Prostate gland (tissue), 2 donors: ENCODE data around the gene CAMKK2. TPM values are rescaled to one million over a fixed set of nuclear protein-coding genes. Genes with fewer than 3 reads are reported as not detected.

Experiments used
- DNase-seq: peaks from one replicate; pipeline ENCODE4 v3.0.0-alpha.2; 2019; ENCODE audit warnings: low spot score
- H3K27ac ChIP-seq, 2 donors: fragments of 200-600 bp; sonication (generic); 2 replicates each; pipeline ENCODE4 v1.5.1; 2017 to 2019
- H3K27me3 ChIP-seq: fragments of 200-600 bp; sonication (generic); replicated peaks from 2 replicates; pipeline ENCODE4 v1.5.1; 2019; ENCODE audit not compliant: insufficient read depth
- H3K36me3 ChIP-seq, 2 donors: fragments of 200-600 bp; sonication (generic); 1 replicate in 1 of 2; 2 replicates in 1 of 2; pipeline versions ENCODE4 v1.5.1 to v1.8.1; 2017 to 2019
- H3K4me1 ChIP-seq: fragments of 200-600 bp; sonication (generic); replicated peaks from 2 replicates; pipeline ENCODE4 v1.5.1; 2019
- H3K4me3 ChIP-seq, 2 donors: fragments of 200-600 bp; sonication (generic); 2 replicates each; pipeline ENCODE4 v1.5.1; 2017 to 2019
- H3K9me3 ChIP-seq: fragments of 200-600 bp; sonication (generic); 2 replicates; pipeline ENCODE4 v1.5.1; 2017
- POLR2A ChIP-seq: fragments of 450-650 bp; IDR thresholded peaks from one replicate; pipeline ENCODE4 v1.6.1; 2016; ENCODE audit warnings: antibody characterized with exemption, mild to moderate bottlenecking
- POLR2AphosphoS5 ChIP-seq: sonication (generic); formaldehyde crosslinking; IDR thresholded peaks from one replicate; pipeline ENCODE4 v1.6.1; 2017; ENCODE audit warnings: antibody characterized with exemption
- WGBS: methylation state at CpG from one replicate; pipeline ENCODE4 v1.1.5; 2018; 5-methylcytosine and 5-hydroxymethylcytosine counted together
- intact Hi-C: fragments of 100-400 bp; cut with DNase I; formaldehyde crosslinking; loops from one replicate; pipeline ENCODE4 v1.14.2; 2022
- total RNA-seq, 2 donors: library from RNA; depleted of rRNA; stranded (reverse); fragments of >200 nt; gene quantifications; one replicate each; pipeline ENCODE4 v1.1.0, GENCODE V29; 2016
- TF ChIP-seq, protein P1 (sequence below), 4 experiments: fragments of 200-600 bp in 2 of 4; fragments of 450-650 bp in 2 of 4; sonication (generic) in 2 of 4; IDR thresholded peaks; 1 replicate in 3 of 4; 2 replicates in 1 of 4; pipeline ENCODE4 v1.5.1; 2016 to 2019; ENCODE audit warnings: antibody characterized with exemption in 4 of 4, mild to moderate bottlenecking in 2 of 4, moderate library complexity in 2 of 4

Gene CAMKK2
- total RNA-seq, 2 donors from 2014 or later: 26.9 to 52.2 TPM

DNA sequence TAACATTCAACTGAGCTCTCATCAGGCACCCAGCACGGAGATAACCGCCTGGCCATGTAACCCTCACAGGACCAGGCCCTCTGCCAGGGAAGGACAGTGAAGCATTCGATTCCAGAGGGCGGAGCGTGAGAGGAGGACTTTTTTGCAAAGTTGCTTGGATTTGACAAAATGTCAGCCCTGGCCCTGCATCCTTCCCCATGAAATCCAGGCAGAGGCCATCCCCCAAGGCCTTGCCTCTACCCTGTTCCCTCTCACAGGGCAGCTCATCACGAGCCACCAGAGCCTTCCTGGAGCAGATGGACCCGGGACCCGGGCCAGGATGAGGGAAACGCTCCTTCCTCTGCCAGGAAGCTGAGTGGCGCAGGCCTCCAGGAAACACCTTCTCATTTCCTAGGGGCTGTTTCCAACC is 17.0 kb downstream of the CAMKK2 start:
- WGBS: 49% methylated on average over 10 of the region's 10 CpGs
- TF ChIP-seq POLR2AphosphoS5 (no peak), POLR2A (no peak)
- TF ChIP-seq, protein P1, sequence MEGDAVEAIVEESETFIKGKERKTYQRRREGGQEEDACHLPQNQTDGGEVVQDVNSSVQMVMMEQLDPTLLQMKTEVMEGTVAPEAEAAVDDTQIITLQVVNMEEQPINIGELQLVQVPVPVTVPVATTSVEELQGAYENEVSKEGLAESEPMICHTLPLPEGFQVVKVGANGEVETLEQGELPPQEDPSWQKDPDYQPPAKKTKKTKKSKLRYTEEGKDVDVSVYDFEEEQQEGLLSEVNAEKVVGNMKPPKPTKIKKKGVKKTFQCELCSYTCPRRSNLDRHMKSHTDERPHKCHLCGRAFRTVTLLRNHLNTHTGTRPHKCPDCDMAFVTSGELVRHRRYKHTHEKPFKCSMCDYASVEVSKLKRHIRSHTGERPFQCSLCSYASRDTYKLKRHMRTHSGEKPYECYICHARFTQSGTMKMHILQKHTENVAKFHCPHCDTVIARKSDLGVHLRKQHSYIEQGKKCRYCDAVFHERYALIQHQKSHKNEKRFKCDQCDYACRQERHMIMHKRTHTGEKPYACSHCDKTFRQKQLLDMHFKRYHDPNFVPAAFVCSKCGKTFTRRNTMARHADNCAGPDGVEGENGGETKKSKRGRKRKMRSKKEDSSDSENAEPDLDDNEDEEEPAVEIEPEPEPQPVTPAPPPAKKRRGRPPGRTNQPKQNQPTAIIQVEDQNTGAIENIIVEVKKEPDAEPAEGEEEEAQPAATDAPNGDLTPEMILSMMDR (IDR thresholded peaks at IDR 0.05): no peak
- no peak overlapping the region for H3K4me3 ChIP-seq

DNA sequence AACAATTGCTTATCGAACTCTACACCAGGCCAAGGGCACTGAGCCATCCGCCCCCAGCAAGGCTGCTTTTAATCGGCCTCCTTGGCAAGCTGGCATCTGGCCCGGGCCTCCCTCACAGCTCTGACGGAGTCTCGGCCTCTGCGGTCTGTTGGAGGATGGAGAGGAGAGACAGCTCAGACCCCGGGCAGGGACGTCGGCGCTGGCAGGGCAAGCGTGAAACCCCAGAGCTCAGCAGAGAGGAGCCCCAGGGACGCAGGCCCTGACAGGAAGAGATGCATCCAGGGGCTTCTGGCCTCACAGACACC is 17.5 kb downstream of the CAMKK2 start:
- no peak for DNase-seq
- H3K27me3 ChIP-seq: no peaks in the 10 kb centered on the region
- H3K4me3 ChIP-seq: no peak overlapping the region
- no peaks in the 10 kb centered on the region for H3K36me3 ChIP-seq
- intact Hi-C loops: no loop called here
- TF ChIP-seq POLR2AphosphoS5 (no peak), POLR2A (no peak)
- TF ChIP-seq, protein P1 (IDR thresholded peaks at IDR 0.05): no peak
- 79% methylated on average over 12 of the region's 13 CpGs for WGBS
- H3K9me3 ChIP-seq: no peaks in the 10 kb centered on the region
- no peaks in the 10 kb centered on the region for H3K4me1 ChIP-seq
- H3K27ac ChIP-seq: peak overlapping the region; percentile 17 to 50

More for the DNA sequence above, 17.0 kb downstream of the CAMKK2 start:
- peak overlapping the region; percentile 17 to 50 for H3K27ac ChIP-seq
- H3K4me1 ChIP-seq: no peaks in the 10 kb centered on the region
- no peaks in the 10 kb centered on the region for H3K27me3 ChIP-seq
- intact Hi-C loops: no loop called here
- no peaks in the 10 kb centered on the region for H3K9me3 ChIP-seq
- no peaks in the 10 kb centered on the region for H3K36me3 ChIP-seq
- no peak for DNase-seq

DNA sequence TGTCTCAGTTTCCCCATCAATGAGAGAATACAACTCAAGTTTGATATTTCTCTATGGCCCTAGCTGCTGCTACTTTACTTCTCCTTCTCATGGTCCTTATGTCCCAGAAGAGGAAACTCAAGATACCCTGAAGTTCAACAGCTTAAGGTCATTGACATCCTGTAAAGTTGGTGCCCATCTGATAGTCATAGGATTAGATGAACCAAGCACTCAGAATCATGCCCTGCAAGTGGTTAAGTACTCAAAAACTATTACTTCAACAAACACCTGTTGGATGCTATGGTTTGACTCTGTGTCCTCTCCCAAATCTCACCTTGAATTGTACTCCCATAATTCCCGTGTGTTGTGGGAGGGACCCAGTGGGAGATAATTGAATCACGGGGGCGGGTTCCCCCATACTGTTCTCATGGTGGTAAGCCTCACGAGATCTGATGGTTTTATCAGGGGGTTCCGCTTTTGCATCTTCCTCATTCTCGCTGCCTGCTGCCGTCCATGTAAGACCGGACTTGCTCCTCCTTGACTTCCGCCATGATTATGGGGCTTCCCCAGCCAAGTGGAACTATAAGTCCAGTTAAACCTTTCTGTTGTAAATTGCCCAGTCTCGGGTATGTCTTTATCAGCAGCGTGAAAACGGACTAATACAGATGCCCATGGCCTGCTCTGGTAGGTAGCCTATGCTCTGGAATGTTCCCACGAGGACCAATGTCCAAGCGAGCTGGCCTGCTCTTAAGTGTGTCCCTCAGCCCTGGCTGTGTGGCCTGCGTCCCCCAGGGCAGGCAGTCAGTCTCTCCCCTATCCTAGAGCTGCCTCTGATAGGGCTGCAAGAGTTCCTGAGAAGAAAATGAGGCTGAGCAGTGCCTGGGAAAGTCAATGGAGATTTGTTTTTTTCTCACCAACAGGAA is 18.1 kb downstream of the CAMKK2 start:
- Histone ChIP-seq H3K9me3 (no peaks in the 10 kb centered on the region), H3K4me3 (no peak overlapping the region), H3K27ac (peak overlapping the region; percentile 17 to 50), H3K36me3 (no peaks in the 10 kb centered on the region), H3K4me1 (no peaks in the 10 kb centered on the region), H3K27me3 (no peaks in the 10 kb centered on the region)
- TF ChIP-seq POLR2AphosphoS5 (no peak), POLR2A (no peak)
- TF ChIP-seq, protein P1 (IDR thresholded peaks at IDR 0.05): no peak
- DNase-seq: no peak
- intact Hi-C loops: no loop called here
- 92% methylated on average over 15 of the region's 15 CpGs for WGBS

DNA sequence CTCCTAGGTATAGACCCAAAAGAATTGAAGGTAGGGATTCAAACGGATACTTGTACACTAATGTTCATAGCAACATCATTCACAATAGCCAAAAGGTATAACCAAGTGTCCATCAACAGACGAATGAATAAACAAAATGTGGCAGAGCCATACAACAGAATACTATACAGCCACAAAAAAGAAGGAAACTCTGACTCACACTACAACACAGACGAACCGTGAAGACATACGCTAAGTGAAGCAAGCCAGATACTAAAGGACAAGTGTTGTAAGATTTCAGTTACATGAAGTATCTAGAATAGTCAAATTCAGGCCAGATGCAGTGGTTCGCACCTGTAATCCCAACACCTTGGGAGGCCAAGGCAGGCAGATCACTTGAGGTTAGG is 19.1 kb downstream of the CAMKK2 start:
- Histone ChIP-seq H3K27ac (no peak overlapping the region), H3K36me3 (no peaks in the 10 kb centered on the region), H3K4me3 (no peak overlapping the region), H3K27me3 (no peaks in the 10 kb centered on the region), H3K4me1 (no peaks in the 10 kb centered on the region), H3K9me3 (no peaks in the 10 kb centered on the region)
- TF ChIP-seq, protein P1 (IDR thresholded peaks at IDR 0.05): no peak
- TF ChIP-seq POLR2A (no peak), POLR2AphosphoS5 (no peak)
- DNase-seq: no peak
- WGBS: 91% methylated on average over 6 of the region's 6 CpGs
- intact Hi-C loops: no loop called here
